Hematopoietic multipotent progenitor cell (in vitro differentiated cells): ENCODE measurements around the gene USH1C. TPM values are rescaled to one million over a fixed set of nuclear protein-coding genes. Genes with fewer than 3 reads are reported as not detected.

Experiments used
- DNase-seq, 3 donors: peaks; one replicate each; pipeline ENCODE4 v3.0.0-alpha.2; 2011 to 2015; ENCODE audit warnings: low read depth in 2 of 3, low spot score in 2 of 3
- total RNA-seq: library from RNA; depleted of rRNA; stranded (reverse); fragments of >200 nt; gene quantifications from one replicate; pipeline ENCODE4 v1.2.3, GENCODE V29; 2012

USH1C gene
- total RNA-seq, 1 donor = not detected

GRCh38 chr11:17528906-17529843, 15.0 kb downstream of the USH1C start:
- DNase-seq = no peak

- DNase-seq = peak in 2 of 3 donors; percentile 23 to 52
Measured at GRCh38 chr11:17528181-17528691, 16.0 kb downstream of the USH1C start.

GRCh38 chr11:17527628-17527995, 16.6 kb downstream of the USH1C start:
- no peak for DNase-seq

GRCh38 chr11:17526931-17527627, 17.1 kb downstream of the USH1C start:
- DNase-seq = no peak

- no peak for DNase-seq
Measured at GRCh38 chr11:17526326-17526725, 17.9 kb downstream of the USH1C start.

- no peak for DNase-seq
Measured at GRCh38 chr11:17525570-17525969, 18.6 kb downstream of the USH1C start.

- DNase-seq = no peak
Measured at GRCh38 chr11:17524221-17524620, 20.0 kb downstream of the USH1C start.

- DNase-seq = no peak
Measured at GRCh38 chr11:17522655-17523054, 21.6 kb downstream of the USH1C start.

- no peak for DNase-seq
Measured at GRCh38 chr11:17521106-17521900, 22.9 kb downstream of the USH1C start.

GRCh38 chr11:17519061-17519885, 24.9 kb downstream of the USH1C start:
- no peak for DNase-seq

- DNase-seq = no peak
Measured at GRCh38 chr11:17518366-17518765, 25.9 kb downstream of the USH1C start.

- no peak for DNase-seq
Measured at GRCh38 chr11:17517186-17517585, 27.0 kb downstream of the USH1C start.

- DNase-seq = no peak
Measured at GRCh38 chr11:17516551-17517150, 27.6 kb downstream of the USH1C start.

GRCh38 chr11:17515443-17516176, 28.6 kb downstream of the USH1C start:
- DNase-seq = no peak

GRCh38 chr11:17514476-17514875, 29.7 kb downstream of the USH1C start:
- no peak for DNase-seq

- DNase-seq = no peak
Measured at GRCh38 chr11:17513853-17514252, 30.4 kb downstream of the USH1C start.

- no peak for DNase-seq
Measured at GRCh38 chr11:17512101-17512500, 32.1 kb downstream of the USH1C start.

- DNase-seq = no peak
Measured at GRCh38 chr11:17511571-17511970, 32.6 kb downstream of the USH1C start.
